Measurements from ENCODE around the gene OR52E4. TPM values are rescaled to one million over a fixed set of nuclear protein-coding genes. Genes with fewer than 3 reads are reported as not detected.

The OR52E4 gene
- total RNA-seq, 1 donor from 2014 or later, result not detected

GRCh38 chr11:5846701-5847100, 33.7 kb upstream of the OR52E4 start:
- no peak for DNase-seq
- TF ChIP-seq, protein P1, sequence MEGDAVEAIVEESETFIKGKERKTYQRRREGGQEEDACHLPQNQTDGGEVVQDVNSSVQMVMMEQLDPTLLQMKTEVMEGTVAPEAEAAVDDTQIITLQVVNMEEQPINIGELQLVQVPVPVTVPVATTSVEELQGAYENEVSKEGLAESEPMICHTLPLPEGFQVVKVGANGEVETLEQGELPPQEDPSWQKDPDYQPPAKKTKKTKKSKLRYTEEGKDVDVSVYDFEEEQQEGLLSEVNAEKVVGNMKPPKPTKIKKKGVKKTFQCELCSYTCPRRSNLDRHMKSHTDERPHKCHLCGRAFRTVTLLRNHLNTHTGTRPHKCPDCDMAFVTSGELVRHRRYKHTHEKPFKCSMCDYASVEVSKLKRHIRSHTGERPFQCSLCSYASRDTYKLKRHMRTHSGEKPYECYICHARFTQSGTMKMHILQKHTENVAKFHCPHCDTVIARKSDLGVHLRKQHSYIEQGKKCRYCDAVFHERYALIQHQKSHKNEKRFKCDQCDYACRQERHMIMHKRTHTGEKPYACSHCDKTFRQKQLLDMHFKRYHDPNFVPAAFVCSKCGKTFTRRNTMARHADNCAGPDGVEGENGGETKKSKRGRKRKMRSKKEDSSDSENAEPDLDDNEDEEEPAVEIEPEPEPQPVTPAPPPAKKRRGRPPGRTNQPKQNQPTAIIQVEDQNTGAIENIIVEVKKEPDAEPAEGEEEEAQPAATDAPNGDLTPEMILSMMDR (IDR thresholded peaks at IDR 0.05; ENCODE audit: borderline replicate concordance), result no peak
- H3K27me3 ChIP-seq (ENCODE audit: low read depth), result no peaks in the 10 kb centered on the region
- H3K4me1 ChIP-seq, result no peaks in the 10 kb centered on the region
- H3K4me3 ChIP-seq, result no peak overlapping the region
- H3K27ac ChIP-seq (replicated peaks), result no peak overlapping the region
- H3K9me3 ChIP-seq (replicated peaks), result peaks cover 5% of the 10 kb centered on the region
- no peaks in the 10 kb centered on the region for H3K36me3 ChIP-seq
- intact Hi-C loops (cut with micrococcal nuclease), result no loop called here

DNA sequence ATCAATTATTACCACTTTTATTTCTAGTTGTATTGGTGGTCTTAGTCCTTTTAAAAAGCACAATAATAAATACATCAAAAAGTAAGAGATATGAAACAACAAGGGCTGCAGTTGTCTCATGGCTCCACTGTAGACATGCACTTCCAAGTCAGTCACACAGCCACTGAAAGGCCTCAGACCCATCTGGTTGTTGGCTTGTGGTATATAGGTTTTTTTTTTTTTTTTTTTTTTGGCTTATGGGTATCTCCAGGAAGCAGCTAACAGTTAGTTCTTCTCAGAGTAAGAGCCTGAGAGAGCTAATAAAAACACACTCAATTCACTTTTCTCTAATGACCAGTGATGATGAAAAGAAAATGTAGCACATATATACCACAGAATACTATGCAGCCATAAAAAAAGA, 32.7 kb upstream of the OR52E4 start:
- no peaks in the 10 kb centered on the region for H3K4me1 ChIP-seq
- intact Hi-C loops (cut with micrococcal nuclease), result no loop called here
- H3K36me3 ChIP-seq, result no peaks in the 10 kb centered on the region
- no peak overlapping the region for H3K27ac ChIP-seq (replicated peaks)
- TF ChIP-seq, protein P1 (IDR thresholded peaks at IDR 0.05; ENCODE audit: borderline replicate concordance), result no peak
- no peak overlapping the region for H3K4me3 ChIP-seq
- DNase-seq, result no peak
- H3K27me3 ChIP-seq (ENCODE audit: low read depth), result no peaks in the 10 kb centered on the region
- peaks cover 12% of the 10 kb centered on the region for H3K9me3 ChIP-seq (replicated peaks)

DNA sequence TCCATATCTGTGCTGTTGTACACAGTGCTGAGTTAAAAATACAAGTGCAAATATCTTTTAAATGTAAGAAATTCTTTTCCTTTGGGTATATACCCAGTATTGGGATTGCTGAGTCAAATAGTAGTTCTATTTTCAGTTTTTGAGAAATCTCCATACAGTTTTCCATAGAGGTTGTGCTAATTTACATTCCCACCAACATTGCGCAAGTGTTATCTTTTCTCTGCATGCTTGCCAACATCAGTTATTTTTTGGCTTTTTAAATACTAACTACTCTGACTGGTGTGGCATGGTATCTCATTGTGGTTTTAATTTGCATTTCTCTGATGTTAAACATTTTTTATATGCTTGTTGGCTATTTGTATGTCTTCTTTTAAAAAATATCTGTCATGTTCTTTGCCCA, 29.4 kb upstream of the OR52E4 start:
- DNase-seq, result no peak
- Histone ChIP-seq H3K27me3 (ENCODE audit: low read depth) (no peaks in the 10 kb centered on the region), H3K4me3 (no peak overlapping the region), H3K36me3 (no peaks in the 10 kb centered on the region), H3K9me3 (replicated peaks) (peaks cover 24% of the 10 kb centered on the region), H3K27ac (replicated peaks) (no peak overlapping the region), H3K4me1 (no peaks in the 10 kb centered on the region)
- TF ChIP-seq, protein P1 (IDR thresholded peaks at IDR 0.05; ENCODE audit: borderline replicate concordance), result no peak
- intact Hi-C loops (cut with micrococcal nuclease), result no loop called here

DNA sequence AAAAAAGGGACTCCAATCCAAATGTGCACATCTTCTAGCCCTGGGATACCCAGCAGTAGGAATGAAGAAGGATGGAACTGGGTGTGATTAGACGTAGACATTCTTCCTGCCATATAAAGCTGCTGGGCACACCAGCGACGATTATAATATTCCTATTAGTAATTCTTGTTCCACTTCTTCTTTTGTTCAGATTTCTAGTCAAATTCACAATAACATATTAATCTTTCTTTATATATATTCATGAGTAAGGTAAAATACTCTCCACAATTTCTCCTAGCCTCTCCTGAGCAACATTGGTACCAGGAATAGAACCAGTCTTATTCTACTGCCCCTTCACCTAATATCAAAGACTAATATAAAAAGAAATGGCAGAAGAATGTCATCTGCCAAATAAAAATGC, 22.8 kb upstream of the OR52E4 start, which contains the start of gene OR52E8:
TSS of gene OR52E8 (minus strand) at position 101 of the 400 bp plus-strand sequence. CDS start at position 101, 0 bp downstream.
- H3K4me3 ChIP-seq, result no peak within 1 kb of the TSS
- no peaks in the 10 kb centered on the region for H3K27me3 ChIP-seq (ENCODE audit: low read depth)
- H3K9me3 ChIP-seq (replicated peaks), result peaks cover 13% of the 10 kb centered on the region
- H3K4me1 ChIP-seq, result no peaks in the 10 kb centered on the region
- no peak within 1 kb of the TSS for H3K27ac ChIP-seq (replicated peaks)
- no peaks in the 10 kb centered on the region for H3K36me3 ChIP-seq
- DNase-seq, result no peak
- intact Hi-C loops (cut with micrococcal nuclease), result no loop called here
- TF ChIP-seq, protein P1 (IDR thresholded peaks at IDR 0.05; ENCODE audit: borderline replicate concordance), result no peak

DNA sequence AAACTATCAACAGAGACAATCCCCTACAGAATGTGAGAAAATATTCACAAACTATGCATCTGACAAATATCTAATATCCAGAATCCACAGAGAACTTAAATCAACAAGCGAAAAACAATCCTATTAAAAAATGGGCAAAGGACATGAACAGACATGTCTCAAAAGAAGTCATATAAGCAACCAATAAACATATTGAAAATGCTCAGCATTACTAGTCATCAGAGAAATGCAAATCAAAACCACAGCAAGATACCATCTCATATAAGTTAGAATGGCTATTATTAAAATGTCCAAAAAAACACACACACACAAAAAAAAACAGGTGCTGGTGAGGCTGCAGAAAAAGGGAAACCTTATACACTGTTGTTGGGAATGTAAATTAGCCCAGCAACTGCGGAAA, 14.6 kb upstream of the OR52E4 start:
- DNase-seq, result no peak
- Histone ChIP-seq H3K4me1 (no peaks in the 10 kb centered on the region), H3K9me3 (replicated peaks) (peaks cover 12% of the 10 kb centered on the region), H3K36me3 (no peaks in the 10 kb centered on the region), H3K27me3 (ENCODE audit: low read depth) (no peaks in the 10 kb centered on the region), H3K27ac (replicated peaks) (no peak overlapping the region), H3K4me3 (no peak overlapping the region)
- intact Hi-C loops (cut with micrococcal nuclease), result no loop called here
- TF ChIP-seq, protein P1 (IDR thresholded peaks at IDR 0.05; ENCODE audit: borderline replicate concordance), result no peak

DNA sequence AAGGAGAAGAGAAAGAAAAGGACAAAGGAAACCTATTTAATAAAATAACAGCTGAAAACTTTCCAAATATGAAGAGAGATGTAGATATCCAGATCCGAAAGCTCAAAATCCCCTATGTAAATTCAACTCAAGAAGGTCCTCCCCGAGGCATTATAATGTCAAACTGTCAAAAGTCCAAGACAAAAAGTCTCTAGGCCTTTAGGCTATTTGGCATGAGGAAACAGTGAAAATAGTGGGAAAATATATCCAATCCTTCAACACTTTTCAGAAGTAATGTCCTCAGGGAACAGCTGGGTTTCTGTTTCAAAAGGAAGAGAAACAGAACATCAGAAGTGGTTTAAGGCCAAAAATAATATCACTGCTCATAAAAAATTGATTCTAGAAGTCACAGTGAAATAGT, 1.9 kb upstream of the OR52E4 start:
- Histone ChIP-seq H3K9me3 (replicated peaks) (no peaks in the 10 kb centered on the region), H3K27ac (replicated peaks) (no peak overlapping the region), H3K4me1 (no peaks in the 10 kb centered on the region), H3K36me3 (no peaks in the 10 kb centered on the region), H3K4me3 (no peak overlapping the region), H3K27me3 (ENCODE audit: low read depth) (no peaks in the 10 kb centered on the region)
- TF ChIP-seq, protein P1 (IDR thresholded peaks at IDR 0.05; ENCODE audit: borderline replicate concordance), result no peak
- no peak for DNase-seq
- intact Hi-C loops (cut with micrococcal nuclease), result no loop called here

Data from left ventricle myocardium inferior (tissue), 1 donor.